Testis (tissue), 3 donors: ENCODE measurements around the gene PIK3R2. TPM values are rescaled to one million over a fixed set of nuclear protein-coding genes. Genes with fewer than 3 reads are reported as not detected.

Source experiments
- DNase-seq: peaks from one replicate; pipeline ENCODE4 v3.0.0-alpha.2; 2019
- H3K27ac ChIP-seq, 2 donors: fragments of 200-600 bp; sonication (generic); one replicate each; pipeline ENCODE4 v1.5.1; 2019
- H3K27me3 ChIP-seq: fragments of 200-600 bp; sonication (generic); one replicate; pipeline ENCODE4 v1.5.1; 2019
- H3K36me3 ChIP-seq: fragments of 200-600 bp; sonication (generic); one replicate; pipeline ENCODE4 v1.5.1; 2017; ENCODE audit warnings: low read depth; ENCODE audit errors: missing control alignments
- H3K4me1 ChIP-seq: fragments of 200-600 bp; sonication (generic); one replicate; pipeline ENCODE4 v1.5.1; 2019
- H3K4me3 ChIP-seq, 2 donors: fragments of 200-600 bp; sonication (generic); one replicate each; pipeline ENCODE4 v1.5.1; 2017 to 2019
- H3K9me3 ChIP-seq: fragments of 200-600 bp; sonication (generic); one replicate; pipeline ENCODE4 v1.5.1; 2017
- CTCF ChIP-seq, 3 experiments: fragments of 450-650 bp in 2 of 3; fragments of 200-600 bp in 1 of 3; sonication (generic) in 1 of 3; IDR thresholded peaks; one replicate each; pipeline ENCODE4 v1.5.1; 2016 to 2019; ENCODE audit warnings: antibody characterized with exemption in 3 of 3, mild to moderate bottlenecking in 2 of 3, moderate library complexity in 1 of 3
- POLR2A ChIP-seq: fragments of 450-650 bp; IDR thresholded peaks from one replicate; pipeline ENCODE4 v1.6.1; 2017; ENCODE audit warnings: antibody characterized with exemption, mild to moderate bottlenecking, moderate library complexity
- WGBS, 2 donors: methylation state at CpG; one replicate each; pipeline ENCODE4 v1.1.5; 2018; 5-methylcytosine and 5-hydroxymethylcytosine counted together
- intact Hi-C: fragments of 100-400 bp; cut with DNase I; formaldehyde crosslinking; loops from one replicate; pipeline ENCODE4 v1.15.1; 2023; ENCODE audit warnings: low total_unique reads
- polyA plus RNA-seq: library from polyadenylated mRNA; stranded (reverse); fragments of 350-450 nt; fragmentation: Illumina TruSeq; extraction: RNeasy Lipid Tissue Mini Kit (QIAGEN cat#74804); gene quantifications from one replicate; pipeline ENCODE4 v1.2.3, GENCODE V29; 2014; ENCODE audit warnings: low read depth, low replicate concordance; ENCODE audit not compliant: insufficient read depth
- total RNA-seq, 2 donors: library from RNA; depleted of rRNA; stranded (reverse); fragments of >200 nt; gene quantifications; one replicate each; pipeline ENCODE4 v1.2.3, GENCODE V29; 2016

PIK3R2 gene
- total and polyA plus RNA-seq, 3 donors from 2014 or later: 21.0 to 94.3 (median 87.6) TPM

GRCh38 chr19:18140473-18140872, 12.5 kb upstream of the PIK3R2 start:
- Histone ChIP-seq H3K4me1 (no peaks in the 10 kb centered on the region), H3K27me3 (no peaks in the 10 kb centered on the region), H3K9me3 (no peaks in the 10 kb centered on the region), H3K36me3 (no peaks in the 10 kb centered on the region), H3K27ac (no peak overlapping the region), H3K4me3 (no peak overlapping the region)
- TF ChIP-seq CTCF (IDR thresholded peaks at IDR 0.05) (no peak), POLR2A (no peak)
- no peak for DNase-seq
- intact Hi-C loops: no loop called here
- 85 to 100% methylated on average over 1 of the region's 1 CpG for WGBS, 2 donors

- no peak overlapping the region for H3K4me3 ChIP-seq
- H3K36me3 ChIP-seq: no peaks in the 10 kb centered on the region
- intact Hi-C loops: no loop called here
- H3K27me3 ChIP-seq: no peaks in the 10 kb centered on the region
- 93 to 96% methylated on average over 6 of the region's 6 CpGs for WGBS, 2 donors
- no peak for DNase-seq
- TF ChIP-seq CTCF (IDR thresholded peaks at IDR 0.05) (no peak), POLR2A (no peak)
- no peaks in the 10 kb centered on the region for H3K9me3 ChIP-seq
- no peak overlapping the region for H3K27ac ChIP-seq
- no peaks in the 10 kb centered on the region for H3K4me1 ChIP-seq
These were observed 11.9 kb upstream of the PIK3R2 start for GRCh38 chr19:18141031-18141430.

GRCh38 chr19:18143902-18144301, 9.1 kb upstream of the PIK3R2 start:
- H3K9me3 ChIP-seq: no peaks in the 10 kb centered on the region
- 96 to 100% methylated on average over 1 to 3 of the region's 3 CpGs for WGBS, 2 donors
- TF ChIP-seq CTCF (IDR thresholded peaks at IDR 0.05) (no peak), POLR2A (no peak)
- no peaks in the 10 kb centered on the region for H3K4me1 ChIP-seq
- intact Hi-C loops: no loop called here
- H3K4me3 ChIP-seq: no peak overlapping the region
- H3K27ac ChIP-seq: no peak overlapping the region
- no peaks in the 10 kb centered on the region for H3K27me3 ChIP-seq
- no peak for DNase-seq
- no peaks in the 10 kb centered on the region for H3K36me3 ChIP-seq

- intact Hi-C loops: no loop called here
- no peaks in the 10 kb centered on the region for H3K27me3 ChIP-seq
- TF ChIP-seq POLR2A (no peak), CTCF (IDR thresholded peaks at IDR 0.05) (no peak)
- DNase-seq: no peak
- no peak overlapping the region for H3K27ac ChIP-seq
- H3K9me3 ChIP-seq: no peaks in the 10 kb centered on the region
- WGBS, 2 donors: 89 to 90% methylated on average over 5 to 16 of the region's 16 CpGs
- no peaks in the 10 kb centered on the region for H3K4me1 ChIP-seq
- H3K36me3 ChIP-seq: no peaks in the 10 kb centered on the region
- no peak overlapping the region for H3K4me3 ChIP-seq
These were observed 8.6 kb upstream of the PIK3R2 start for GRCh38 chr19:18144361-18144760.

- no peak for DNase-seq
- Histone ChIP-seq H3K27ac (no peak overlapping the region), H3K4me1 (no peaks in the 10 kb centered on the region), H3K9me3 (no peaks in the 10 kb centered on the region), H3K36me3 (no peaks in the 10 kb centered on the region), H3K4me3 (no peak overlapping the region), H3K27me3 (no peaks in the 10 kb centered on the region)
- WGBS, 2 donors: 95 to 97% methylated on average over 28 of the region's 28 CpGs
- intact Hi-C loops: no loop called here
- TF ChIP-seq CTCF (IDR thresholded peaks at IDR 0.05): no peak
- no peak for TF ChIP-seq POLR2A
These were observed 8.1 kb upstream of the PIK3R2 start for GRCh38 chr19:18144906-18145305.
